Transverse colon (tissue), 4 donors: ENCODE data around the gene ACKR3.

Experiments
- POLR2A ChIP-seq: fragments of 450-650 bp; IDR thresholded peaks from one replicate; pipeline ENCODE4 v1.6.1; 2016; ENCODE audit warnings: antibody characterized with exemption, mild to moderate bottlenecking, moderate library complexity
- POLR2AphosphoS5 ChIP-seq, 3 donors: sonication (generic); formaldehyde crosslinking; IDR thresholded peaks; one replicate each; pipeline ENCODE4 v1.6.1; 2016; ENCODE audit warnings: antibody characterized with exemption in 3 of 3
- TF ChIP-seq, protein P1 (sequence below), 5 experiments: fragments of 200-600 bp in 3 of 5; fragments of 450-650 bp in 2 of 5; sonication (generic) in 3 of 5; IDR thresholded peaks; 1 replicate in 2 of 5; 2 replicates in 3 of 5; pipeline ENCODE4 v1.5.1; 2016 to 2017; ENCODE audit warnings: antibody characterized with exemption in 5 of 5, inconsistent platforms in 3 of 5, mild to moderate bottlenecking in 2 of 5, moderate library complexity in 1 of 5

DNA sequence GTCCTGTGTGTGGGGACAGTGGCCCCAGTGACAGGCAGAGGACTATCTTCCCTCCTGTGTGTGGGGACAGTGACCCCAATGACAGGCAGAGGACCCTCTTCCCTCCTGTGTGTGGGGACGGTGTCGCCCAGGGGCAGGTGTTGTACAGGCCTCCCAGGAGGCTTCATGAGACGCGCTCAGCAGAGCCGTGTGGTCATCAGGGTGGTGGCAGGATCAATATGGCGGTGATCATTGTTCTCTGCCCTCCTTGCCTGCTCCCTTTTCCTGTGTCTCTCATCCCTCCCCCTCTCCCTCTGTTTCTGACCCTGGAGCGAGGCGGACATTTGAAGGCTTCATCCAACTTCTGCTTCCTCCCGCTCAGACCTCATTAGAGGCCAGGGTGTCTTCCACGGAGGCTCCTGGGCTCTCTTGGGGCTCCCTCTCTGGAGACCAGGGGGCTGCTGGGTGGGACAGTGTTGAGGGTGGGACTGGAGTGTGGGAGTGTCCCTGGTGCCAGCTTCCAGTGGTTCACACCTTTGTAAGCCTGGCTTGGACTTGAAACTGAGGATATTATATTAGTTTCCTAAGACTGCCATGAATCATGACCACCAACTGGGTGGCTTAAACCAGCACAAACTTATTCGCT lies 59.5 kb downstream of the ACKR3 start:
- TF ChIP-seq, protein P1, sequence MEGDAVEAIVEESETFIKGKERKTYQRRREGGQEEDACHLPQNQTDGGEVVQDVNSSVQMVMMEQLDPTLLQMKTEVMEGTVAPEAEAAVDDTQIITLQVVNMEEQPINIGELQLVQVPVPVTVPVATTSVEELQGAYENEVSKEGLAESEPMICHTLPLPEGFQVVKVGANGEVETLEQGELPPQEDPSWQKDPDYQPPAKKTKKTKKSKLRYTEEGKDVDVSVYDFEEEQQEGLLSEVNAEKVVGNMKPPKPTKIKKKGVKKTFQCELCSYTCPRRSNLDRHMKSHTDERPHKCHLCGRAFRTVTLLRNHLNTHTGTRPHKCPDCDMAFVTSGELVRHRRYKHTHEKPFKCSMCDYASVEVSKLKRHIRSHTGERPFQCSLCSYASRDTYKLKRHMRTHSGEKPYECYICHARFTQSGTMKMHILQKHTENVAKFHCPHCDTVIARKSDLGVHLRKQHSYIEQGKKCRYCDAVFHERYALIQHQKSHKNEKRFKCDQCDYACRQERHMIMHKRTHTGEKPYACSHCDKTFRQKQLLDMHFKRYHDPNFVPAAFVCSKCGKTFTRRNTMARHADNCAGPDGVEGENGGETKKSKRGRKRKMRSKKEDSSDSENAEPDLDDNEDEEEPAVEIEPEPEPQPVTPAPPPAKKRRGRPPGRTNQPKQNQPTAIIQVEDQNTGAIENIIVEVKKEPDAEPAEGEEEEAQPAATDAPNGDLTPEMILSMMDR (IDR thresholded peaks at IDR 0.05), result no peak
- TF ChIP-seq POLR2A, result no peak
- no peak for TF ChIP-seq POLR2AphosphoS5 (IDR thresholded peaks at IDR 0.05)
